GM20000 (cell line): ENCODE data around the gene WFDC6.

ENCODE experiments used
- DNase-seq: peaks from one replicate; pipeline ENCODE4 v3.0.0; 2012; ENCODE audit warnings: low spot score
- TF ChIP-seq, protein P1 (sequence below): IDR thresholded peaks from 2 replicates; pipeline ENCODE4 v1.5.1; 2012; ENCODE audit warnings: mild to moderate bottlenecking, control low read depth; ENCODE audit errors: extremely low read depth, missing control alignments

The WFDC6 gene

DNA sequence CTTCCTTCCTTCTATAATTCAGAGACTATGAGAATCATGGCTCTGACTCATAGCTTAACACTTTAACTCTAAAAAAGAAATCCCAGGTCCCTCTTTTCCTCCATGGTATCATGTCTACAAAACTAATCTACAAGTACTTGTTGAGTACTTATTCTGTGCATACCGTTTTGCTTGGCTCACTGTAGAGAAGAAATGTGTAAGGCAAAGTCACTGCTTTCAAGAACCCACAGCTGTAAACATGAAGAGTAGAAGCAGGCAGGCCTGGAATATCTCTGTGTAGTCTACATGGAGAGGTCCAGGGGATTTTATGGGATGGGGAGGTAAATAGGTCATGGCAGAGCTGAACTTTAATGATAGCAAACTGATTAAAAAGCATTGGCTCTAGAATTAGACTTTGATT is 37.7 kb downstream of the WFDC6 start:
- TF ChIP-seq, protein P1, sequence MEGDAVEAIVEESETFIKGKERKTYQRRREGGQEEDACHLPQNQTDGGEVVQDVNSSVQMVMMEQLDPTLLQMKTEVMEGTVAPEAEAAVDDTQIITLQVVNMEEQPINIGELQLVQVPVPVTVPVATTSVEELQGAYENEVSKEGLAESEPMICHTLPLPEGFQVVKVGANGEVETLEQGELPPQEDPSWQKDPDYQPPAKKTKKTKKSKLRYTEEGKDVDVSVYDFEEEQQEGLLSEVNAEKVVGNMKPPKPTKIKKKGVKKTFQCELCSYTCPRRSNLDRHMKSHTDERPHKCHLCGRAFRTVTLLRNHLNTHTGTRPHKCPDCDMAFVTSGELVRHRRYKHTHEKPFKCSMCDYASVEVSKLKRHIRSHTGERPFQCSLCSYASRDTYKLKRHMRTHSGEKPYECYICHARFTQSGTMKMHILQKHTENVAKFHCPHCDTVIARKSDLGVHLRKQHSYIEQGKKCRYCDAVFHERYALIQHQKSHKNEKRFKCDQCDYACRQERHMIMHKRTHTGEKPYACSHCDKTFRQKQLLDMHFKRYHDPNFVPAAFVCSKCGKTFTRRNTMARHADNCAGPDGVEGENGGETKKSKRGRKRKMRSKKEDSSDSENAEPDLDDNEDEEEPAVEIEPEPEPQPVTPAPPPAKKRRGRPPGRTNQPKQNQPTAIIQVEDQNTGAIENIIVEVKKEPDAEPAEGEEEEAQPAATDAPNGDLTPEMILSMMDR: no peak
- no peak for DNase-seq

DNA sequence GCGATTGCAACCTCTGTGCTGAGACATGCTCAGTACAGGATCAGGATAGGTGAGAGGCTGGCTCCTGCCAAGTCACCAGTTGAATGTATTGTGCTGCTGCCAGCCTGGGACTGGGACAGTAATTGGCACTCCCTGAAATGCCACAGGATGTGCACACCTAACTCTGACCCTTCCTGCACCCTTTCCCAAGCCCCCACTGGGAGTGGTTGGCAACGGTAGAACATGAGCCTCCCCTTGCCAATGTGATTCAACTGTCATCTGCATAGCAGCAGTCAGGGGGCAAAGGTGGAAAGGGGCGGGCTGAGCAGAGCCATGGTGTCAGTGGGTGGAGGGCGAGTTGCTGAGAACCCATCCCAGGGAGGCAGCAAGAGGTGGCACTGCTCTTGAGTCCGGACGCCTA is 39.3 kb downstream of the WFDC6 start:
- TF ChIP-seq, protein P1: no peak
- no peak for DNase-seq

DNA sequence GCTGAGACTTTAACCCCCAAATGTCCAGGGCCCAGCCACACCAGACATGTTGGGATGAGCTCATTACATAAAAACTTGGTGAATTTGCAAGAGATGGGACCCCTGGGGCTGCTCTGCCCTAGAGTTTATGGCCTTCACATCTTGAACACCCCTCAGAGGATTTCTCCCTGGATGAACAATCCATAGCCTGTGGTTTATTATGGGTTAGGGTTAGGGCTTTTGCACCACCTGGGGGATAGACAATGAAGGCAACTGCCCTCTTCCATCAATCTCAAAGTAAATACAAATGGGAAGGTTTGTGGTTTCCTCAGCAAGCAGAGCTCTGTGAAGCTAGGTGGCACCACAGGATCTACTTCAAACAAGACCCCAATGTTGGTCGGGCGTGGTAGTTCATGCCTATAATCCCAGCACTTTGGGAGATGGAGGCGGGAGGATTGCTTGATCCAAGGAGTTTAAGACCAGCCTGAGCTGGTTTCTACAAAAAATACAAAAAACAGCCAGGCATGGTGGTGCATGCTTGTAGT is 41.2 kb downstream of the WFDC6 start:
- TF ChIP-seq, protein P1: no peak
- DNase-seq: no peak

DNA sequence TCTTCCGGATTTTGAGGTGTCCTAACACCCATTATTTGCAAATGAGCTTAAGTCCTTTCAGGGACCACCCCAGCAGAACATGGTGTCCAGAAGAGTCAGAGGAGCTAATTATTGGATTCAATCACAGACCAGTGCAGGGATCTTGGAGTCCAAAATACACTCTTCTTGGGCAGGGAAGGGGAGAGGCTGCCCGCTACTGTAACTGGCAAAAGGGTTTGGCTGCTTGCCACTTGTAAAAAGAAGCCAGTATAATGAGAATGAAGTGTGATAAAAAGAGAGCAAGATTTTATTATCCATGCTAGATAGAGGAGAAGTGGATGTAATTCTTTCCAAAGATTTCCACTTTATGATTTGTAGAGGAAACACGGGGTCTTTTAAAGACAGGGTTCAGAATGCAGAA is 43.1 kb downstream of the WFDC6 start:
- DNase-seq: no peak
- TF ChIP-seq, protein P1: no peak

DNA sequence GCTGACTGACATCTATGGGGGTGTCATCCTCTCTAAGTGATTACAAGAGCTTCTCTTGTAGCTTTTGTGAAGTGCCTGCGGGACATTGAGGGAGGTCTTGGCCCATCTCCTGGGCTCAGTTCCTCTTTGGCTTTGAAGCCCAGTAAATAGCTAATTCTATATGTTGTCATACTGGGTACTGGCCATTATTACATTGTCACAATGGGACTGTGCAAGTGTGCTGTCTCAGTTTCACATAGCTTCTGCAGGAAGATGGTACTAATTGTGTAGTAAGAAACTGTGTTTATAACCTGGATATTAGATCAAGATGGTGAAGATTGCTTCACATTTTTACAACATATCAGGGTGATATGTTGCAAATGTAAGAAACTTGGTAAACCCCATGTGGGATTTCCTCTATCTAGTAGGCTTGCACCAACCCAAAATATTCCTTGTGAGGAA is 43.8 kb downstream of the WFDC6 start:
- DNase-seq: no peak
- TF ChIP-seq, protein P1: no peak

- no peak for DNase-seq
- TF ChIP-seq, protein P1: no peak
These were observed 50.2 kb downstream of the WFDC6 start for GRCh38 chr20:45489083-45489531.

GRCh38 chr20:45487231-45487635 is 52.0 kb downstream of the WFDC6 start:
- TF ChIP-seq, protein P1: no peak
- no peak for DNase-seq
